NCI-H2171 (cell line): ENCODE measurements around the gene NXF2B.
"Not testable (repeated sequence)": the region's sequence is repeated elsewhere in the genome, so short reads cannot be mapped to it uniquely, and the experiment has no call there.

ENCODE experiments used
- DNase-seq: peaks from one replicate; lab custom pipeline; 2025; lab: John Stamatoyannopoulos, UW

Gene NXF2B, protein sequence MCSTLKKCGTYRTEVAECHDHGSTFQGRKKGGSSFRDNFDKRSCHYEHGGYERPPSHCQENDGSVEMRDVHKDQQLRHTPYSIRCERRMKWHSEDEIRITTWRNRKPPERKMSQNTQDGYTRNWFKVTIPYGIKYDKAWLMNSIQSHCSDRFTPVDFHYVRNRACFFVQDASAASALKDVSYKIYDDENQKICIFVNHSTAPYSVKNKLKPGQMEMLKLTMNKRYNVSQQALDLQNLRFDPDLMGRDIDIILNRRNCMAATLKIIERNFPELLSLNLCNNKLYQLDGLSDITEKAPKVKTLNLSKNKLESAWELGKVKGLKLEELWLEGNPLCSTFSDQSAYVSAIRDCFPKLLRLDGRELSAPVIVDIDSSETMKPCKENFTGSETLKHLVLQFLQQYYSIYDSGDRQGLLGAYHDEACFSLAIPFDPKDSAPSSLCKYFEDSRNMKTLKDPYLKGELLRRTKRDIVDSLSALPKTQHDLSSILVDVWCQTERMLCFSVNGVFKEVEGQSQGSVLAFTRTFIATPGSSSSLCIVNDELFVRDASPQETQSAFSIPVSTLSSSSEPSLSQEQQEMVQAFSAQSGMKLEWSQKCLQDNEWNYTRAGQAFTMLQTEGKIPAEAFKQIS

DNA sequence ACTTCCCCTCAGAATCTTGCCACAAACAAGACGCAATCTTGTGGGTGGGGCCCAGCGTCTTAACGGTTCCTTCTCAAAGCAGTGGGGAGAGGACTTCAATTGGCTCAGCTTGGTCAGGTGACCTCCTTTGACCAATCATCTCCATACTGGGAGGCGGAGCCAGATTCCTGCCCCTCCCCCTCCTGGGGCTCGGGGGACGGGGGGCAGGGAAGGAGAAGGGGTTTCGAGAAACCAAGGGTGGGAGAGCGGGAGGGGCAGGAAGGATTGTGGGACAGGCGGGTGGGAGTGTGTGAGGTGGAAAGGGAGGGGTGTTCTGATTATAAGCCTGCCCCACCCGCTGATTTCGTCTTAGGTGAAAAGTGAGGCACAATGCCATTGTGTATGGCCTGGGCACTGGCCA, at the start of gene NXF2B:
Gene NXF2B (minus strand): TSS at position 101 of the 400 bp plus-strand sequence. CDS start 59,972 bp downstream, outside the sequence.
- DNase-seq, result not testable (repeated sequence)

DNA sequence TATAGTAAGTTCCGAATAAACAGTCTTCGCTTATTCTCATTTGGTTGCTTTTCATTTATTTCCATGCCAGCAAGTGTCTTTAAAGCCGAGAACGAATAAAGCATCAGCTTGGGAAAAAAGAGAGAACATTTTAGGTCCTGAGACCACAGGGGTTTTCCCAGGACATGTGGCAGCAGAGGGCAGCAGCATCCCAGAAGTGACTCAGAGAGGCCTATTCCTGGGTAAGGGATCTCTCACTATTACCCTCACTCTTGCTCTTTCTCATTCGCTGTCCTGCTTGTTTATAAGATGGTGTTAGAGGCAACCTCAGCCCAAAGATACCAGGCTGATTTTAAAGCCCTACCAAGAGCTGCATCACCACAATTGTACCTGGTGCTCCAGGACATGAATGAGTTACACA, 39.0 kb upstream of the NXF2B start:
- DNase-seq, result not testable (repeated sequence)

DNA sequence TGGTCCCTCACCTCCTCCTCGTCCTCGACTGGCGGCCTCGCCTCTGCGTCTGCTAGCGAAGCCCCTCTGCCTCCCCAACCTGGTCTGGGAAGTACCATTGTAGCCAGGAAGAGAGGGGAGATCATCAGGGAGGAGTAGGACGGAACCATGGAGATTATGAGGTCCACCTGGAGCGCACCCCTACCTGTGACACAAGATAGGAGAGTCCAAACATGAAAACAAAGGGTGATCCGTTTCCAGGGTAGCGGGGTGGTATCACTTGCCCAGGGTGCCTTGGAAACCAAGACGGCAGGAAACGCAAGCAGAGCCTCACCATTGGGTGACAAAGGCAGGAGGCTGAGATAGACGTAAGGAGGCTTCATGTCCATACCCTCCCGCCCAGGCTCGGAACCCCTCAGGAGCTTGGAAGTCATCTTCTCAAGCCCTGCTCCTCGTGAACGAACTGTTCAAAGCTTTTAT, 32.0 kb upstream of the NXF2B start, which contains the start of gene TCP11X2:
Gene TCP11X2 (minus strand): TSS at position 51 of the 459 bp plus-strand sequence.
- DNase-seq, result not testable (repeated sequence)

DNA sequence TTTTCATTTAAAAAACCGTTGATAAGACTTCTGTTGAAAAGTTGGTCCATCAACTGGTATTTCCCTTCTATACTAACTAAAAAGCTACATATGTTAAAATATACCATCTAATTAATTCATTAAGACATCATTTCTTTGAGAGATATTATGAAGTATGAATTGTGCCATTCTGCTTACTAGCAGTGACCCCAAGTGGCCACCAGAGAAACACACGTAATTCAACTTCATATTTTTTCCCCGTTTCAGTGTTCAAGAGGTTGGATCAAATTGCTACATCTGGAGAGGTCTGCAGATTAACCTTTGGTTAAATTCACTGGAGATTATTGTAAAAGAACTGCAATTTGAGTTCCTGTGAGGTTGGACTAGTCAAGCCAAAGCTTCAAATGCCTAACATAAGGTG, 30.4 kb upstream of the NXF2B start:
- not testable (repeated sequence) for DNase-seq

DNA sequence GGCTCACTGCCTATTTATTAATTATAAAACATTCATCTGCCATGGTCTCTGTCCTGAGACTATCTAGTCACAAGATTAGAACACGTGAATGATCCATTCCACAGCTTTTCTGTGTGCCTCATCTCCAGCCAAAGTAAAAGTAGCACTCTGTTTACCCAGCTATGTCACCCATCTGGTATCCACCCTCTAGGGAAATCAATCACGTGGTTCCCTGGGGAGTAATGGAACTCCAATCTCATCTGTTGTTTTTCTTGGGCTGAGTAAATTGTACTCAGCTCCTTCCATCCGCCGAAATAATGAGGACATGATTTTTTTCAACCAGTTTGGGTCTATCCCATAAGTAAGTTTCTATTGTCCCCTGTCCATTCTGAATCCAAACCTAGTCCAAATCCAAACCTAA, 18.8 kb upstream of the NXF2B start:
- DNase-seq, result not testable (repeated sequence)

DNA sequence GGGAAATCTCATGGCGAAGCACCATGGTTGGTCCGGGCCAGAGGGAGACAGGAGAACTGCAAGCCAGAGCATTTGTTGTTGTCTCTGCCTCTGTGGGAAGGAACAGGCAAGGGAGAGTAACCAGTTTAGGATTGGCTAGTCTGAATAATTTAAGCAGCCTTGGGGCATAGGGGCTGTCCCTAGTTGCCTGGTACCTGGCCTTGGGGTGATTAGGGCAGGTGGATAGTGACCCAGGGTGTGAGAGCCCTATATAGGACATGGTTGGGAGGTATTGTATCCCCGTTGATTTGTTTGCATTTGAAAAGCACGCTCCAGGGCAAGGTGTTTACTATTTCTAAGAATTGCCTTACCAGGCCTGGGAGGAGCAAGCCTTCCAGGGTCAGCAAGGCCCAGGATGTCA, 25.3 kb downstream of the NXF2B start:
- DNase-seq, result not testable (repeated sequence)

DNA sequence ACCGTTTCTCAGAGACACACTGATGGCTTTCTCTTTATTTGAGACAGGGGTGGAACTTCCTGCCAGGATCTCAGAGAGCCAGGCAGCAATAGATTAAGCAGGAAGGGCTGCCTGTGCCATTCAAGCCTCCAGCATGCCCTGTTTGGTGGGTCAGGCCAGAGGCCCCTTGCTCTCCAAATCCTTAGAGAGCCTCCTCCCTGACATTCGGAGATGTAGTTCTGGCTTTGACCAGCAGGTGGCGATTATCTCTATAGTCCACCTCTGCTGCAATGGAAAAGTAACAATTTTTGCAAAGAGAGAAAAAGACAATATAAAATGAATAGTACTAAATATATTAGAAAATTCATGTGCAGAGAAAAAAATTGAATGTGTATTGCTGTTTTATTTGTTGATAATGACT, 93.9 kb downstream of the NXF2B start:
- no peak for DNase-seq

DNA sequence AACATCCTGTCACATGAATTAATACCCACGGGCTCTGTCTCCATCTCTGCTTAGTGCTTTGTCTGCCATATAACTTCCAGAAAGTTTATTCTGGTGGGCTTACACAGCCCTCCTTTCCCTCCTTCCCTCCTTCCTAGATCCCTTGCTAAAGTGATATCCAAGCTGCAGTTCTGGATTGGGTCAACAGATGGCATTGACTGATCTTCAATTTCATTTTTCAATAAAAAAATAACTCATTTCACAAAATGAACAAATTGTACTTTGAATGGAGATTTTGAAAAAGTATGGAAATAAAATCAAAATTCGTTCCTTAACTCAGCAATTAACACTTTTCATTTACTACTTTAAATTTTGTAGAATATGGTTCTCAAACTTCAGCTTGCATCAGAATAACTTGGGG, 97.9 kb downstream of the NXF2B start:
- no peak for DNase-seq

DNA sequence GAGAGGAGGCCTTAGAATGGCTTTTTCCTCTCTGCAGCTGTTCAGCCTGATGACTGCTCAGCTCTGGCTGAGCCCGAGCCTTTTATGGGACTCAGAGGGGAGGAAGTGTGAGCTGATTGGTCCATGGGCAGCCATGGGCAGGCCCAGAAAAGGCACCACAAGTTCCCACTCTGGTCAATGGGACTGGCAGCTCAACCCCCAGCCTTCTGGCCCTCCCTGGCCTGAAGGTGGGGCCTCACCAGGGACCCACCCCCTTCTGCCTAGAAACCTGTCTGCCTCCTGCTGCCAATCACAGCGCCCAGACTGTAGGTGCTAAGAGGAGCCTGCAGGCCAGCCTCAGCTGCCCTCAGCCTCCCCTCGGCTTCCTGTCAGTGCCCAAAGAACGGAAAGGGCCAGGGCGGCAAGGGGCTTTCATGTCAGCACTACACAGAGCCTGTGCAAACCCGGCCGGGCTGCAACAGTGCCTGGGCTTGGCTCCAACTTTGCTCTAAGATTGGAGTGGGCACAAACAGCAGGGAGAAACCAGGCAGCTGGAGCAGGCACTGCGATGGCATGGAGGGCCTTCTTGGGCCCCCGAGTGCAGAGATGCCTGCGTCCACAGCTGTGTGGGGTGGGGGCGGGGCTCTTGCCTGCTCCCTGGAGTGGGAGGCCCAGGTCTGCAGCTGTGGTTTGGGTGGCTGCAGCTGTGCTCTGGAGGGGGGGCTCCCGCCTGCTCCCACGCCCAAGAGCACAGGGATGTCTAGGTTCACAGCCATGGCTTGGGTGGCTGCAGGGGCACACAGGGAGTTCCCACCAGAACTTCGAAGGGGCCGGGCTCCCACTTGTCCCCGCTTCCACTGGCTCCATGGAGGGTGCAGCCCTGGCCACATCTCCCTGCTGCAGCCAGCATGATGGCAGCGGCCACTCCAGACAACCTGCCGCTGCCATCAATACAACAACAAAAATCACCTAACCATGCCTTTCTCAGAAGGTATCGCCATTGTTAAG, 100.2 kb downstream of the NXF2B start:
- no peak for DNase-seq

DNA sequence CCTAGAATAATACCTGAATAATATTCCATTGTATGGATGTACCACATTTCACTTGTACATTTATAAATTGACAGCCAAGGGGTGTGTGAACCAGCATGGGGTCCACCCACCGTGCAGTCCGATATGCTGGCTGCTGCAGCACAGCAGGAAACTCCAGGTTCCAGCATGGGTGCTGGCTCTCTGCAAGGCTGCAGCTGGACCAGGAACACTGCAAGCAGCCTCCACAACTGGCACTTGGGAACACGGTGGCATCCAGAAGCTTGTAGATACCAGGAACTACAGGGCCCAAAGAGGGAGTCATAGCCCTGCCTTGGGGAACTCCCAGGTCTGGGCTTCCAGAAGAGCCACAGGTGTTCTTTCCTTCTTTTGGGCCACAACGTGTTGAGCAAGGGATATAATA, 101.6 kb downstream of the NXF2B start:
- no peak for DNase-seq
